ENCODE data around the gene PRDX1. TPM values are rescaled to one million over a fixed set of nuclear protein-coding genes. Genes with fewer than 3 reads are reported as not detected.

PRDX1 gene
- 320 TPM for total RNA-seq

- DNase-seq (ENCODE audit: low spot score) (peak; percentile 98), ATAC-seq (peak; percentile 88)
Measured at GRCh38 chr1:45521413-45522323, at the start of gene PRDX1. TSS of gene PRDX1 (minus strand) at chr1:45521884. CDS start at chr1:45519043, 2,841 bp downstream.

GRCh38 chr1:45570631-45571030 is 48.9 kb upstream of the PRDX1 start:
- DNase-seq (ENCODE audit: low spot score), result no peak
- no peak for ATAC-seq

DNA sequence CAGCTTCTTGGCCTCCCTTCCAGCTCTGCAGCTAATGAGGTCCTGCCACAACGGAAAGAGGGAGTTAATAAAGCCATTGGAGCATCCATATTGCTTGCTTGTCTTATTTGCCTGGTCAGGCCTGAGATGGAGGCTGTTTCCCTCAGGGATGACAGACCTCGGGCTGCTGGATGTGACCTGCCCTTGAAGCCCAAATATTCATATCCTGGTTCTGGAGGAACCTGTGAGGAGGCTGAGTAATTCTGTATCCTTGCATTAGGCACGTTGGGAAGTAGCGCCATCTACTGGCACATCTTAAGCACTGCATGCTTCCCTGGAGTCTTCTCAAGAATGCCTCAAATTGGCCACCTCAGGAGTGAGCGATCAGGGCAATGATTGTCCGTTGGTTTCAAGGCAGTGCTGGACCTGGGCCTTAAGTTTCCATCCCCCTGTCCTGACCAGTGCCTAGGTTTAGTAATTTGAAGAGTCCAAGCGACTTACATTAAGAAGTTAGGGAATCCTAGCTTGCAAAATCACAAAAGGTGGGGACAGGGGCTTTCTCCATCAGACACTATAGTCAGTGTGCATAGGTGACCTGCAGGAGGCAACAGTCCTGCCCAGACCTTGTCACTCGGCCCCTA is 48.4 kb upstream of the PRDX1 start:
- ATAC-seq, result peak; percentile 91
- DNase-seq (ENCODE audit: low spot score), result peak; percentile 64

DNA sequence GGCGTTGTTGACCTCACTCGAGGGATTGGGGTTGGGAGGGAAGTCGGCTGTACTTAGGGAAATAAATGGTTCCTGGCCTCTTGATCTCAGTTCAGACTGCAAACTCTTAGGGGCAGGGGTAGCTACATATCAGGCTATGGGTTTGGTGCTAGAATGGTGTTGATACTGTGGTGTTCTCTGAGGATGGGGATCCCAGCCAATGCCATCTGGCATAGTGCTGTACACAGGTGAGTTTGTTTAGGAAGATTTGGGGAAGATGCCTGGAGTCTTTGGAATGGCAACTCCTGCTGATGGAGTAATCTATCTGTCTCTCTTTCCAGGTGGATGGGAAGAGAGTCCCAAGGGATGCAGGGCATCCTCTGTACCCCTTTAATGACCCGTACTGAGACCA is 47.9 kb upstream of the PRDX1 start:
- DNase-seq (ENCODE audit: low spot score) (no peak), ATAC-seq (peak; percentile 21)

DNA sequence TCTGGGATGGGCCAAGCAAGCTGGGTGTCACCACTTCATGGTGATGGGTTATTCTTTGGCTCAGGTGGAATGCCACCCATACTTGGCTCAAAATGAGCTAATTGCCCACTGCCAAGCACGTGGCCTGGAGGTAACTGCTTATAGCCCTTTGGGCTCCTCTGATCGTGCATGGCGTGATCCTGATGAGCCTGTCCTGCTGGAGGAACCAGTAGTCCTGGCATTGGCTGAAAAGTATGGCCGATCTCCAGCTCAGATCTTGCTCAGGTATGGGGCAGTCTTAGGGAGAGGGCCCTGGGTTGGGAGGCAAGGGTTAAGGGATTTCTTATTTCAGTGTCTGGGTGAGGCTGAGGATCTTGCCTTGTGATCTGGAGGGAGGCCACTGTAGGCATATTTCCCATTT is 46.7 kb upstream of the PRDX1 start:
- ATAC-seq (no peak), DNase-seq (ENCODE audit: low spot score) (no peak)

GRCh38 chr1:45567911-45568310 is 46.2 kb upstream of the PRDX1 start:
- ATAC-seq (no peak), DNase-seq (ENCODE audit: low spot score) (no peak)

- peak; percentile 70 for ATAC-seq
- DNase-seq (ENCODE audit: low spot score), result peak; percentile 61
Measured at GRCh38 chr1:45566722-45567121, 45.0 kb upstream of the PRDX1 start.

DNA sequence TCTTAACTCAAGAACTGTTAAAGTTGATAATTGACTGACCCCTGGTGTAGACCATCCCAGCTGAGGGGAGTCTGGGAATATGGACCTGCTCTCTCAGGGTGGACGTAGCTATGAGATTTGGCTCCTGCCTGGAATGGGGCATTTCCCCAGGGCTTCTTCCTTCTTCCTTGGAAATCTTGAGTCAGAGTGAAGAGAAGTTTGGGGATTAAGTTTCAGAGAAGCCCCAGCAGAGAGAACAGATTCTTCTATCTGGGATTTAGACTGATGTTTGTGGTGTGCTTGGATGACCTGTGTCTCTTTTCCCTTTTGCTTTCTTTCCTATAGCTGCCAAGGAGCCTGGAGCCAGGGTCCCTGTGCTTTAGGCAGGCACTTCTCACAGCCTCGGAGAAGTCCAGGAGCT is 42.2 kb upstream of the PRDX1 start:
- ATAC-seq (no peak), DNase-seq (ENCODE audit: low spot score) (no peak)

DNA sequence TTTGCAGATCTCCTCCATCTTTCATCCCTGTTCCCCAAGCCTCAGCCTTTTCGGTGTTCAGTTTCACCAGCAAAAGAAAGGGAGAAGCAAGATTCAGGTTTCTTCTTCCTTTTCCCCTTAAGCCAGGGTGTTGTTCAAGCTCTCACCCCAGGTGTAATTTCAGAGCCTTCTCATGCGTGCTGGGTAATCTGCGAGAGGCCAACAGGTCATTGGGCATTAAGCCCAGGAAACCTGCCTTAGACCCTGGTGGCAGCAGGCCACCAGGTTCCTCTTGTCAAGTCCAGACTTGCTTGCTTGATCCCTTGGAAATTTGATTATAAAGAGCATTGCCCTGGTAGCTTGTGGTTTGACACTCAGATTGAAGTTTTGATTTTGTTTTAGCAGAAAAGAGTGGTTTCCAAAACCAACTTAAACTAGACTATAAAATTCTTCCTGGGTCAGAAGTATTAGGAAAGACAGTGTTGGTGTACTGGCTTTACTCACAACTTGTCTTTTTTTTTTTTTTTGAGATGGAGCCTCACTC is 35.8 kb upstream of the PRDX1 start:
- peak; percentile 84 for ATAC-seq
- peak; percentile 83 for DNase-seq (ENCODE audit: low spot score)

DNA sequence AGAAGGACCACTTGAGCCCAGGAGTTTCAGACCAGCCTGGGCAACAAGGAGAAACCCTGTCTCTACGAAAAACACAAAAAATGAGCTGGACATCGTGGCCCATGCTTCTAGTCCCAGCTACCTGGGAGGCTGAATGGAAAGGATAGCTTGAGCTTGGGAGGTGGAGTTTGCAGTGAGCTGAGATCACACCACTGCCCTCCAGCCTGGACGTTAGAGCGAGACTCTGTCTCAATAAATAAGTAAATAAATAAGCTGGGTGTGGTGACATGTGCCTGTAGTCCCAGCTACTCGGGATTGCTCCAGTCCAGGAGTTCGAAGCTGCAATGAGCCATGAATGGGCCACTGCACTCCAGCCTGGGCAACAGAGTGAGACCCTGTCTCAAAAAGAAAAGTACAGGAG is 32.5 kb upstream of the PRDX1 start:
- DNase-seq (ENCODE audit: low spot score), result peak; percentile 52

DNA sequence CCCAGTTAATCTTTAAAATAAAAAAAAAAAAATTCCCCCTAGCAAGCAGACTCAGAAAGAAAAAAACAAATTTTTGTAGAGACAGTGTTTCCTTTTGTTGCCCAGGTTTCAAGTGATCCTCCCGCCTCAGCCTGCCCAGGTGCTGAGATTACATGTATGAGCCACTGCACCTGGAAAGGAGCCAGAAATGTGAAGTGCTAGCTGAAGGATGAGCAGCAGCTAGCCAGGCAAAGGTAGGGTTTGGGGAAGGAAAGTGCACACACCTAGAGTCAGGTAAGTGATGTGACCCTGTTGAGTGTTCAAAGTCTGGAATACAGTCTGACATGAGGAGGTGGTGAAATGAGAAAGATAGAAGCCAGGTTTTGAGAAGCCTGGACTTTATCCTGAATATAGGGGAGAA is 30.6 kb upstream of the PRDX1 start:
- ATAC-seq, result no peak

More for the DNA sequence above, 32.5 kb upstream of the PRDX1 start:
- ATAC-seq, result peak; percentile 18

GRCh38 chr1:45551684-45552083 is 30.0 kb upstream of the PRDX1 start:
- no peak for DNase-seq (ENCODE audit: low spot score)
- ATAC-seq, result no peak

More for the DNA sequence above, 30.6 kb upstream of the PRDX1 start:
- peak; percentile 57 for DNase-seq (ENCODE audit: low spot score)

DNA sequence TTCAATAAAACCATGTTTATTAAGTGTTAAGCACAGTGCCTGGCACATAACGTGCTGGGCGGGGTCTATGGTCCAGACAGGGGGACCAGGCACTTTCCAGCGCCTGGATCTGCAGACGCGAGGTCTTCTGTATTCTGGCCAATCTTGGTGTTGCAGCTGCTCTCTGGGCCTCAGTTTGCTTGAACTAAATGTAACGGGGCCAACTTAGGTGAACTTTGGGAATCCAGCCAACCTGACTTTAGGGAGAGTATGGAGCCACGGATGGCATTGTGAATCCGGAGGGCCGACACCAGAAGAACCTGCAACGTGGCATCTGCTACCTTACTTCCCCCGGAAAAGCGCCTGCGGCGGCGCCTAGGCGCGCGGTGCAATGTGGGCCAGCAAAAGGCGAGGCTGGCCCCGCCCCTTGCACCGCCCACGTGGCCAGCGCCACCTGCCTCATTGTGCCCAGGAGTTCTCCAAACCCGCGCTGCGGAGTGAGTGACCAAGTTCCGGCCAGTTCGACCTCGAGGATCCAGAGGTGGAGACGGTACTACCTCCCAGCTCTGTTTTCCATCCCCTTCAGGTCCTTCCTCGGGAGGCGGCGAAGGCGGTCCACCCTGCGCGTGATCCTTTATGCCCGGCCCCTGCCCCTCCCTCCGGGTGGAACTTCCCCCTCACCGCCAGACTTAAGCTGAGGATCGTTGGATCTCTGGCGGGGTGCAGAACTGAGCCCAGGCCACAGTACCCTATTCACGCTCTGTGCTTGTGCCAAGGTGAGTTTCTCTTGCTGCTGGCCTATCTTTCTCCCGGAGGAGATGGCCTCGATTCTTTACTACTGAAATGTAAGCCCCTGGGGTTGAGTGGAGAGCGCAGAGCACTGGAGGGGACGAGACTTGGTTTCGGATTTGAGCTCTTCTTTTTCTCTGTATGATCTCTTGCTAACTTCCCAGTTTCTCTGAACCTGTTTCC is 29.0 kb upstream of the PRDX1 start, which contains the start of gene AKR1A1:
AKR1A1 (plus strand) TSS at position 426 of the 951 bp plus-strand sequence. CDS start 10,969 bp downstream, outside the sequence.
- peak; percentile 94 for DNase-seq (ENCODE audit: low spot score)
- ATAC-seq, result peak; percentile 89

- DNase-seq (ENCODE audit: low spot score) (no peak), ATAC-seq (peak; percentile 35)
Measured at GRCh38 chr1:45545553-45546310, 24.0 kb upstream of the PRDX1 start.

DNA sequence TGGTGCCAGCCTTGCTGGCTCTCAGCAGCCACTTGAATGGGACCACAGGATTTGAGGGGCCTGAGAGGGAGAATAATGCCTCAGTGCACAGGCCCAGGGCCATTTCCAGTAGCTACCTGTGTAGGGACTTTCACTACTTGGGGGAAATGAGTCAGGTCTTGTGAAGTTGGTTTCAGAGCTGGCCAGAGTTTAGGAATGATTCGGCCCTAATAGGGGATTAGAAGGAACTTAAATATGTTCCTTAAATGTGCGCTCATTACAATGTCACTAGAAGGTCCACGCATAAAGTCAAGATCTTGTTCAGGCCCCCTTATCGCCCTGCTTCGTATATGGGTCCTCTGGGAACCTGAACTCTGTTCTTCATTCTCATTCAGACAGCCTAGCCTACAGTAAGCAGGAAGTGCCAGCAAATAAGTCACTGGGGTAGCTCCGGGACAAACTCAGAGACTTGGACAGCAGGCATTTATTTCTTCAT is 23.4 kb upstream of the PRDX1 start:
- ATAC-seq (peak; percentile 42), DNase-seq (ENCODE audit: low spot score) (no peak)

DNA sequence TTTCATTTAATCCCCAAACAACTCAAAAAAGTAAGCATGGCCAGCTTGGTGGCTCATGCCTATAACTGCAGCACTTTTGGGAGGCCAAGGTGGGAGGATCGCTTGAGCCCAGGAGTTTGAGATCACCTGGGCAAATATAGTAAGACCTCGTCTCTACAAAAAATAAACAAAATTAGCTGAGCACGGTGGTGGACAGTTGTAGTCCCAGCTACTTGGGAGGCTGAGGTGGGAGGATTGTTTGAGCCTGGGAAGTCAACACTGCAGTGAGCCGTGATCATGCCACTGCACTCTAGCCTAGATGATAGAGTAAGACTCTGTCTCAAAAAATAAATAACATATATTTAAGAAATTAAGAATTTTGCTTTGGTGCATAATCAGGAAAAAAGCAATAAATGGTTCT is 22.8 kb upstream of the PRDX1 start:
- ATAC-seq, result no peak

GRCh38 chr1:45543581-45544417 is 22.1 kb upstream of the PRDX1 start:
- ATAC-seq (peak; percentile 55), DNase-seq (ENCODE audit: low spot score) (peak; percentile 63)

More for the DNA sequence above, 22.8 kb upstream of the PRDX1 start:
- DNase-seq (ENCODE audit: low spot score), result no peak

- peak; percentile 80 for ATAC-seq
- peak; percentile 93 for DNase-seq (ENCODE audit: low spot score)
Measured at GRCh38 chr1:45542591-45542990, 20.9 kb upstream of the PRDX1 start.

DNA sequence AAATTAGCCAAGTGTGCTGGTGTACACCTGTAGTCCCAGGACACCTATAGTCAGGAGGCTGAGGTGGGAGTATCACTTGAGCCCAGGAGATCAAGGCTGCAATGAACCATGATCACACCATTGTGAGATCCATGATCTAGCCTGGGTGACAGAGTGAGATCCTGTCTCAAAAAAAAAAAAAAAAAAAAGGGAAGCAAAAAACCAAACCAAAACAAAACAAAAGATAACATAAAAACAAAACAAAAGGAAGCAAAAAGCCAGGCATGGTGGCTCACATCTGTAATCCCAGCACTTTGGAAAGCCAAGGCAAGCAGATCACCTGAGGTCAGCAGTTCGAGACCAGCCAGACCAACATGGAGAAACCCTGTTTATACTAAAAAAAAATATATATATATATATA is 19.5 kb upstream of the PRDX1 start:
- DNase-seq (ENCODE audit: low spot score) (no peak), ATAC-seq (no peak)

Measured in left lobe of liver (tissue), 2 donors.